Mammary epithelial cell (primary cell): ENCODE data around the gene TCERG1L.

Experiments
- CTCF ChIP-seq, 2 donors: IDR thresholded peaks in 1 of 2; conservative IDR thresholded peaks in 1 of 2; 2 replicates each; pipeline ENCODE4 v1.5.1; 2011 to 2012; ENCODE audit warnings: inconsistent platforms in 2 of 2, low read length in 2 of 2, mild to moderate bottlenecking in 2 of 2, control low read depth in 1 of 2, low read depth in 1 of 2; ENCODE audit not compliant: insufficient read depth in 1 of 2; ENCODE audit errors: extremely low read depth in 1 of 2
- EZH2 ChIP-seq: IDR thresholded peaks from 2 replicates; pipeline ENCODE4 v1.6.1; 2012; ENCODE audit warnings: low read length, inconsistent platforms, borderline replicate concordance

DNA sequence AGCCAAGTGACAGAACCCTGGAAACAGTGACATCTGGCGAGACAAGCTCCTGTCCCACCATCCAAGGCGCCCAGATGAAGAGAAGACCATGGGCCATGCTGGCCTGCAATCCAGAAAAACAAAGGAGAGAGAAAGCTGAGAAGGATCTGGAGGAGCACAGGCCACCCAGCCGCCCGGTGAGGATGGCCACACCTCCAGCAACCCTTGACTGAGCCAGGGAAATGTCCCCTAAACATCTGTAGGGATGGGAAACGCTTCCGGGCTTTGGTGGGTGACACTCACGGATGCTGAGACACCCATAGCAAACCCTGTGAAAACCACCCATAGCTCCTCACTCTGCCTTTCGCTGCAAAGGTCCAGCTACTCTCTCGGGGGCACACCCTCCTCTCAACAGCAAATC is 32.0 kb downstream of the TCERG1L start:
- no peak for TF ChIP-seq CTCF (conservative IDR thresholded peaks at IDR 0.05 in 1 of 2, IDR thresholded peaks at IDR 0.05 in 1 of 2; ENCODE audit: extremely low read depth in 1 of 2, insufficient read depth in 1 of 2, low read depth in 1 of 2, low read length in 2 of 2)
- no peak for TF ChIP-seq EZH2
